ENCODE data around the gene PPM1E.

- TF ChIP-seq CTCF (conservative IDR thresholded peaks at IDR 0.05; ENCODE audit: low read length) = peak; percentile 98
- no peak for TF ChIP-seq EZH2phosphoT487 (IDR thresholded peaks at IDR 0.05; ENCODE audit: borderline replicate concordance, low read depth, low read length)
These were observed 248.9 kb downstream of the PPM1E start for GRCh38 chr17:59004338-59005111.
